Keratinocyte (primary cell): ENCODE results near the gene PRKAG2. TPM values are rescaled to one million over a fixed set of nuclear protein-coding genes. Genes with fewer than 3 reads are reported as not detected.

Experiments used
- DNase-seq: peaks from one replicate; pipeline ENCODE4 v3.0.0-alpha.2; 2011; ENCODE audit warnings: low read depth, missing footprints, low spot score
- FAIRE-seq: peaks from 2 replicates; lab custom pipeline; 2011; peaks lifted over from hg19 to GRCh38; lab: Jason Lieb, UNC
- H2AFZ ChIP-seq: 2 replicates; pipeline ENCODE4 v1.6.0; 2012; ENCODE audit warnings: low read length, control low read depth, inconsistent platforms; ENCODE audit not compliant: control insufficient read depth
- H3K27ac ChIP-seq: 2 replicates; pipeline ENCODE4 v1.5.1; 2011; ENCODE audit warnings: low read length; ENCODE audit not compliant: control insufficient read depth, insufficient read depth
- H3K27me3 ChIP-seq: 3 replicates; pipeline ENCODE4 v1.6.0; 2011; ENCODE audit warnings: low read length; ENCODE audit not compliant: control insufficient read depth, insufficient read depth; ENCODE audit errors: extremely low read depth
- H3K36me3 ChIP-seq, 2 experiments: 2 replicates in 1 of 2; 3 replicates in 1 of 2; pipeline ENCODE4 v1.5.1; 2011; ENCODE audit warnings: low read length in 2 of 2, mild to moderate bottlenecking in 1 of 2; ENCODE audit not compliant: control insufficient read depth in 2 of 2, insufficient read depth in 2 of 2; ENCODE audit errors: extremely low read depth in 1 of 2
- H3K4me1 ChIP-seq: 3 replicates; pipeline ENCODE4 v1.5.1; 2011; ENCODE audit warnings: low read length; ENCODE audit not compliant: control insufficient read depth, insufficient read depth; ENCODE audit errors: extremely low read depth
- H3K4me2 ChIP-seq: 3 replicates; pipeline ENCODE4 v1.6.0; 2011; ENCODE audit warnings: low read depth, low read length; ENCODE audit not compliant: control insufficient read depth, insufficient read depth; ENCODE audit errors: extremely low read depth
- H3K4me3 ChIP-seq, 3 experiments: fragments of 200-600 bp in 1 of 3; sonication (generic) in 1 of 3; 2 replicates in 2 of 3; 3 replicates in 1 of 3; pipeline ENCODE4 v1.5.1; 2011 to 2016; ENCODE audit warnings: low read length in 3 of 3, mild to moderate bottlenecking in 3 of 3, control low read depth in 2 of 3, inconsistent platforms in 1 of 3, low read depth in 1 of 3, mixed read lengths in 1 of 3, mixed run types in 1 of 3, moderate library complexity in 1 of 3; ENCODE audit not compliant: control insufficient read depth in 2 of 3, insufficient read depth in 2 of 3; ENCODE audit errors: extremely low read depth in 1 of 3
- H3K79me2 ChIP-seq: 2 replicates; pipeline ENCODE4 v1.6.0; 2012; ENCODE audit warnings: low read length; ENCODE audit not compliant: control insufficient read depth, insufficient read depth
- H3K9ac ChIP-seq: 3 replicates; pipeline ENCODE4 v1.6.0; 2011; ENCODE audit warnings: low read length; ENCODE audit not compliant: control insufficient read depth, insufficient read depth; ENCODE audit errors: extremely low read depth
- H3K9me1 ChIP-seq: 3 replicates; pipeline ENCODE4 v1.6.0; 2011; ENCODE audit warnings: low read length; ENCODE audit not compliant: control insufficient read depth, insufficient read depth; ENCODE audit errors: extremely low read depth
- H3K9me3 ChIP-seq: 2 replicates; pipeline ENCODE4 v1.5.1; 2012; ENCODE audit warnings: low read depth, low read length; ENCODE audit not compliant: control insufficient read depth
- H4K20me1 ChIP-seq: 3 replicates; pipeline ENCODE4 v1.6.0; 2011; ENCODE audit warnings: low read length; ENCODE audit not compliant: control insufficient read depth, insufficient read depth; ENCODE audit errors: extremely low read depth
- EZH2 ChIP-seq: IDR thresholded peaks from one replicate; pipeline ENCODE4 v1.6.1; 2012; ENCODE audit warnings: inconsistent platforms, mild to moderate bottlenecking, low read length, moderate library complexity
- dilution Hi-C: fragments of 300-500 bp; cut with MboI; formaldehyde crosslinking; loops from one replicate; pipeline ENCODE4 v1.7.0; 2020; ENCODE audit warnings: low sequenced_read_pairs; ENCODE audit not compliant: extremely low pct_ligation_motif_present
- polyA plus RNA-seq, 5 experiments: library from polyadenylated mRNA; depleted of rRNA in 3 of 5; stranded (reverse) in 3 of 5; stranded (forward) in 1 of 5; unstranded in 1 of 5; fragments of >200 nt; gene quantifications; 1 replicate in 1 of 5; 2 replicates in 3 of 5; 3 replicates in 1 of 5; pipeline versions ENCODE4 v1.2.1 to v1.2.3, GENCODE V29; 2011 to 2012; ENCODE audit warnings: missing spikeins in 2 of 5, low read depth in 1 of 5, low replicate concordance in 1 of 5
- TF ChIP-seq, protein P1 (sequence below), 3 experiments: IDR thresholded peaks in 1 of 3; conservative IDR thresholded peaks in 1 of 3; optimal IDR thresholded peaks in 1 of 3; 2 replicates in 2 of 3; 3 replicates in 1 of 3; pipeline versions ENCODE3 to v1.5.1; 2011; ENCODE audit warnings: low read length in 3 of 3, mild to moderate bottlenecking in 3 of 3, moderate library complexity in 2 of 3, control low read depth in 1 of 3, inconsistent platforms in 1 of 3; ENCODE audit not compliant: insufficient read depth in 2 of 3; ENCODE audit errors: extremely low read depth in 1 of 3

PRKAG2 gene
- polyA plus RNA-seq, 1 donor (not counting 4 experiments of a cell fraction or from before 2014, with no cell fraction given) = 39.5 TPM

GRCh38 chr7:151719031-151719896, 157.7 kb downstream of the PRKAG2 start:
- no peaks in the 10 kb centered on the region for H3K27me3 ChIP-seq
- no peak for FAIRE-seq

DNA sequence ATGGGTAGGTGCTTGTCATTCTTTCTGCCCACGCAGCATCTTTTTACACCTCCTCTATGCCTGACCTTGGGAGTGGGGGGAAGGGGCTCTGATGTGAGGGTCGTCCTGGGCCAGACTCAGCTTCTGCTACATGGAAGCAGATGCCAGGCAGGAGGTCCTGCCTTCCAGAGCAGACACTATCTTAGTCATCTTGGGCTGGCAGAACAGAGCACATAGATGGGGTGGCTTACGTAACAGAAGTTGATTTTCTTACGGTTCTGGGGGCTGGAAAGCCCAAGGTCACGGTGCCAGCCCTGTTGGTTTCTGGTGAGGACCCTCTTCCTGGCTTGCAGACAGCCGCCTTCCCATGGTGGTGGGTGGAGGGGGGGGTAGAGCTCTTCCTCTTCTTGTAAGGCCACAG, 159.0 kb downstream of the PRKAG2 start:
- H4K20me1 ChIP-seq = no peaks in the 10 kb centered on the region
- no peak for FAIRE-seq
- H3K27ac ChIP-seq = no peak overlapping the region
- dilution Hi-C loops = no loop called here
- no peaks in the 10 kb centered on the region for H3K36me3 ChIP-seq
- H3K9me1 ChIP-seq = no peaks in the 10 kb centered on the region
- TF ChIP-seq, protein P1, sequence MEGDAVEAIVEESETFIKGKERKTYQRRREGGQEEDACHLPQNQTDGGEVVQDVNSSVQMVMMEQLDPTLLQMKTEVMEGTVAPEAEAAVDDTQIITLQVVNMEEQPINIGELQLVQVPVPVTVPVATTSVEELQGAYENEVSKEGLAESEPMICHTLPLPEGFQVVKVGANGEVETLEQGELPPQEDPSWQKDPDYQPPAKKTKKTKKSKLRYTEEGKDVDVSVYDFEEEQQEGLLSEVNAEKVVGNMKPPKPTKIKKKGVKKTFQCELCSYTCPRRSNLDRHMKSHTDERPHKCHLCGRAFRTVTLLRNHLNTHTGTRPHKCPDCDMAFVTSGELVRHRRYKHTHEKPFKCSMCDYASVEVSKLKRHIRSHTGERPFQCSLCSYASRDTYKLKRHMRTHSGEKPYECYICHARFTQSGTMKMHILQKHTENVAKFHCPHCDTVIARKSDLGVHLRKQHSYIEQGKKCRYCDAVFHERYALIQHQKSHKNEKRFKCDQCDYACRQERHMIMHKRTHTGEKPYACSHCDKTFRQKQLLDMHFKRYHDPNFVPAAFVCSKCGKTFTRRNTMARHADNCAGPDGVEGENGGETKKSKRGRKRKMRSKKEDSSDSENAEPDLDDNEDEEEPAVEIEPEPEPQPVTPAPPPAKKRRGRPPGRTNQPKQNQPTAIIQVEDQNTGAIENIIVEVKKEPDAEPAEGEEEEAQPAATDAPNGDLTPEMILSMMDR (optimal IDR thresholded peaks at IDR 0.05 in 1 of 3, IDR thresholded peaks at IDR 0.05 in 1 of 3, conservative IDR thresholded peaks at IDR 0.05 in 1 of 3; ENCODE audit: extremely low read depth in 1 of 3, insufficient read depth in 2 of 3, low read length in 3 of 3) = no peak
- TF ChIP-seq EZH2 = no peak
- H3K9me3 ChIP-seq = no peaks in the 10 kb centered on the region
- no peak overlapping the region for H3K9ac ChIP-seq
- H2AFZ ChIP-seq = no peak overlapping the region
- no peak for DNase-seq
- H3K4me3 ChIP-seq = no peak overlapping the region
- H3K4me2 ChIP-seq = no peak overlapping the region
- no peaks in the 10 kb centered on the region for H3K79me2 ChIP-seq
- H3K4me1 ChIP-seq = no peaks in the 10 kb centered on the region
- H3K27me3 ChIP-seq = no peaks in the 10 kb centered on the region

More at GRCh38 chr7:151719031-151719896, 157.7 kb downstream of the PRKAG2 start:
- Histone ChIP-seq H4K20me1 (no peaks in the 10 kb centered on the region), H3K36me3 (no peaks in the 10 kb centered on the region), H3K79me2 (no peaks in the 10 kb centered on the region), H3K9me1 (no peaks in the 10 kb centered on the region), H3K9me3 (no peaks in the 10 kb centered on the region), H3K4me1 (no peaks in the 10 kb centered on the region), H3K27ac (no peak overlapping the region), H3K4me3 (no peak overlapping the region), H2AFZ (no peak overlapping the region), H3K9ac (no peak overlapping the region), H3K4me2 (no peak overlapping the region)
- dilution Hi-C loops = no loop called here
- TF ChIP-seq EZH2 = no peak
- TF ChIP-seq, protein P1 (optimal IDR thresholded peaks at IDR 0.05 in 1 of 3, IDR thresholded peaks at IDR 0.05 in 1 of 3, conservative IDR thresholded peaks at IDR 0.05 in 1 of 3; ENCODE audit: extremely low read depth in 1 of 3, insufficient read depth in 2 of 3, low read length in 3 of 3) = no peak
- DNase-seq = no peak
